ENCODE results near the gene SLC8A1. TPM values are rescaled to one million over a fixed set of nuclear protein-coding genes. Genes with fewer than 3 reads are reported as not detected.

SLC8A1 gene
- total RNA-seq, 1 donor, result 39.1 TPM

- H3K4me3 ChIP-seq (ENCODE audit: low read depth, low read length), result no peak overlapping the region
- no peak for DNase-seq (ENCODE audit: low read depth)
- no peak for TF ChIP-seq CTCF (IDR thresholded peaks at IDR 0.05; ENCODE audit: insufficient read depth, low read length)
Observed at GRCh38 chr2:40158781-40159180, 293.1 kb downstream of the SLC8A1 start.

- DNase-seq (ENCODE audit: low read depth), result peak; percentile 18
- H3K4me3 ChIP-seq (ENCODE audit: low read depth, low read length), result no peak overlapping the region
- no peak for TF ChIP-seq CTCF (IDR thresholded peaks at IDR 0.05; ENCODE audit: insufficient read depth, low read length)
Observed at GRCh38 chr2:40155728-40156127, 296.2 kb downstream of the SLC8A1 start.

GRCh38 chr2:40150266-40150665, 301.6 kb downstream of the SLC8A1 start:
- DNase-seq (ENCODE audit: low read depth), result no peak
- no peak overlapping the region for H3K4me3 ChIP-seq (ENCODE audit: low read depth, low read length)
- TF ChIP-seq CTCF (IDR thresholded peaks at IDR 0.05; ENCODE audit: insufficient read depth, low read length), result no peak

GRCh38 chr2:40148334-40148733, 303.6 kb downstream of the SLC8A1 start:
- no peak for TF ChIP-seq CTCF (IDR thresholded peaks at IDR 0.05; ENCODE audit: insufficient read depth, low read length)
- H3K4me3 ChIP-seq (ENCODE audit: low read depth, low read length), result no peak overlapping the region
- no peak for DNase-seq (ENCODE audit: low read depth)

GRCh38 chr2:40147360-40147759, 304.5 kb downstream of the SLC8A1 start:
- no peak for DNase-seq (ENCODE audit: low read depth)
- no peak overlapping the region for H3K4me3 ChIP-seq (ENCODE audit: low read depth, low read length)
- TF ChIP-seq CTCF (IDR thresholded peaks at IDR 0.05; ENCODE audit: insufficient read depth, low read length), result no peak

GRCh38 chr2:40144022-40144421, 307.9 kb downstream of the SLC8A1 start:
- no peak overlapping the region for H3K4me3 ChIP-seq (ENCODE audit: low read depth, low read length)
- no peak for TF ChIP-seq CTCF (IDR thresholded peaks at IDR 0.05; ENCODE audit: insufficient read depth, low read length)
- DNase-seq (ENCODE audit: low read depth), result no peak

- TF ChIP-seq CTCF (IDR thresholded peaks at IDR 0.05; ENCODE audit: insufficient read depth, low read length), result no peak
- no peak for DNase-seq (ENCODE audit: low read depth)
Observed at GRCh38 chr2:40138314-40138713, 313.6 kb downstream of the SLC8A1 start.

More at GRCh38 chr2:40138314-40138713, 313.6 kb downstream of the SLC8A1 start:
- H3K4me3 ChIP-seq (ENCODE audit: low read depth, low read length), result no peak overlapping the region
